Measurements from ENCODE around the gene SEZ6.

DNA sequence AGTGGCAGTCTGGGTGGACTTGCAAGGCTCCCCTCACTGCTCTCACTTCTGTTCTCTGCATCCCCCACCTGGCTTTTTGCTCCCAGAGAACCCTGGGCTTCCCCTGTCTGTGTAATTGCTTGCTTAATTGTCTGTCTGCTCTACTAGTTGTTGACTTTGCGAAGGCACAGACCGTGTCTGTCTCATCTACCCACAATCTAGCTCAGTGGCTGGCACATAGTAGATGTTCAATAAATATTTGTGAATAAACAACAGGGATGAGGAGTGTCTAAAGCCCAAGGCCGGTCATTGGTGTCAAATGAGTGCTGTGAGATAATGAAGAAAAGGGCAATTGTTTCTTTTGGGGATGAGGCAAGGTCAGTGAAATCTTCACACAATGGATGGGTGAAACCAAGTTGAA lies 2.8 kb upstream of the SEZ6 start:
- TF ChIP-seq, protein P1, sequence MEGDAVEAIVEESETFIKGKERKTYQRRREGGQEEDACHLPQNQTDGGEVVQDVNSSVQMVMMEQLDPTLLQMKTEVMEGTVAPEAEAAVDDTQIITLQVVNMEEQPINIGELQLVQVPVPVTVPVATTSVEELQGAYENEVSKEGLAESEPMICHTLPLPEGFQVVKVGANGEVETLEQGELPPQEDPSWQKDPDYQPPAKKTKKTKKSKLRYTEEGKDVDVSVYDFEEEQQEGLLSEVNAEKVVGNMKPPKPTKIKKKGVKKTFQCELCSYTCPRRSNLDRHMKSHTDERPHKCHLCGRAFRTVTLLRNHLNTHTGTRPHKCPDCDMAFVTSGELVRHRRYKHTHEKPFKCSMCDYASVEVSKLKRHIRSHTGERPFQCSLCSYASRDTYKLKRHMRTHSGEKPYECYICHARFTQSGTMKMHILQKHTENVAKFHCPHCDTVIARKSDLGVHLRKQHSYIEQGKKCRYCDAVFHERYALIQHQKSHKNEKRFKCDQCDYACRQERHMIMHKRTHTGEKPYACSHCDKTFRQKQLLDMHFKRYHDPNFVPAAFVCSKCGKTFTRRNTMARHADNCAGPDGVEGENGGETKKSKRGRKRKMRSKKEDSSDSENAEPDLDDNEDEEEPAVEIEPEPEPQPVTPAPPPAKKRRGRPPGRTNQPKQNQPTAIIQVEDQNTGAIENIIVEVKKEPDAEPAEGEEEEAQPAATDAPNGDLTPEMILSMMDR (conservative IDR thresholded peaks at IDR 0.05 in 1 of 2, IDR thresholded peaks at IDR 0.05 in 1 of 2; ENCODE audit: low read depth in 1 of 2, low read length in 2 of 2), result no peak
- no peak for TF ChIP-seq EZH2 (IDR thresholded peaks at IDR 0.05; ENCODE audit: low read length, missing control alignments)
